Rectal smooth muscle tissue (tissue), 1 donor: ENCODE measurements around the gene MRPS33.
"Not testable (repeated sequence)": the region's sequence is repeated elsewhere in the genome, so short reads cannot be mapped to it uniquely, and the experiment has no call there.

ENCODE experiments used
- H3K27ac ChIP-seq: one replicate; pipeline ENCODE4 v1.7.0; 2013; ENCODE audit warnings: low read depth, low read length, inconsistent platforms
- H3K27me3 ChIP-seq: one replicate; pipeline ENCODE4 v1.7.0; 2013; ENCODE audit warnings: low read length; ENCODE audit not compliant: control insufficient read depth, insufficient read depth
- H3K36me3 ChIP-seq: one replicate; pipeline ENCODE4 v1.7.0; 2013; ENCODE audit warnings: low read length; ENCODE audit not compliant: control insufficient read depth, insufficient read depth
- H3K4me1 ChIP-seq: one replicate; pipeline ENCODE4 v1.7.0; 2013; ENCODE audit warnings: low read length; ENCODE audit not compliant: control insufficient read depth, insufficient read depth
- H3K4me3 ChIP-seq: one replicate; pipeline ENCODE4 v1.7.0; 2013; ENCODE audit warnings: low read length
- H3K9ac ChIP-seq: one replicate; pipeline ENCODE4 v1.7.0; 2013; ENCODE audit warnings: low read length

MRPS33 gene

DNA sequence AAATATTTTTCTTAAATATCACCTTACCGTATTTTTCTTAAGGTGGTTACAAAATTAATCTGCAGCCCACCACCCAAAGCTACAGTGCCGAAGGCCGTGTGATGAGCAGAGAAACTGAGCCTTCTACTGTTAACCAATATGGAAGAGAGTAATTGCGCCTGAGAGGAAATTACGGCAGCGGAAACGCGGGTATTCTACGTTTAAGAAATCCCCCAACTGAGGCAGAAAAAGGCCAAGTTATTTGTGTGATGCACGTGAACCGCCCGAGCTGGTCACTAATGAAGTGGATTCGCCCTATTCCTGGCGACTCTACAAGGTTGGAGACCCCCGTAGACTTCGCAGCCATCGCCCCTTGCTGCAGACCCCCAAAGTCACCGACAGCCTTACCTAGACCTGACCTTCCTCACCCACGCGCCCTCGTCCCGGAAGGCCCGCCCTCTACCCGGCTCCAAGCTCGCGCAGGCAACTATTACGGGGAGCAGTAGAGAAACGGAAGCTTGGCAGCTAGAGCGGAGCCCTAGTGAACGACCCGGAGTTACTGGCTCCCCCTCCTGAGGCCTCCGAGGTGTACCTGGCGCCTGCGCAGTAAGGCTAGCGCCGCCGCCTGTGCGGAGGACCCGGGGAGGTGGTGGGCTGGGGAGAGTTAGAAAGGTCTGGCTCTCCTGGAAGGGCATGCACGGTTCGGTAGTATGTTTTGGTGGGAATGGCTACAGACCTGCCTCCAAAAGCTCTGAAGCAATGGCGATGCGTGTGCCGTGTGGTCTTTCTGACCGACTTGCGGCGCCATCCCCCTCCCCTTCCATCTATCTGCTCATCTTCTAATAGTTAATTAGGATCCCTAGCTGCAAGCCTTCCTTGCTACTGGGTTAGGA, at the start of gene MRPS33:
Gene MRPS33 (minus strand): TSS at position 429 of the 872 bp plus-strand sequence. CDS start 4,319 bp downstream, outside the sequence.
- H3K4me1 ChIP-seq, result peaks cover 8% of the 10 kb centered on the region
- peak within 1 kb of the TSS; percentile 90 for H3K4me3 ChIP-seq
- no peaks in the 10 kb centered on the region for H3K27me3 ChIP-seq
- peak within 1 kb of the TSS; percentile 82 for H3K9ac ChIP-seq
- no peaks in the 10 kb centered on the region for H3K36me3 ChIP-seq
- H3K27ac ChIP-seq, result peak within 1 kb of the TSS; percentile 88

DNA sequence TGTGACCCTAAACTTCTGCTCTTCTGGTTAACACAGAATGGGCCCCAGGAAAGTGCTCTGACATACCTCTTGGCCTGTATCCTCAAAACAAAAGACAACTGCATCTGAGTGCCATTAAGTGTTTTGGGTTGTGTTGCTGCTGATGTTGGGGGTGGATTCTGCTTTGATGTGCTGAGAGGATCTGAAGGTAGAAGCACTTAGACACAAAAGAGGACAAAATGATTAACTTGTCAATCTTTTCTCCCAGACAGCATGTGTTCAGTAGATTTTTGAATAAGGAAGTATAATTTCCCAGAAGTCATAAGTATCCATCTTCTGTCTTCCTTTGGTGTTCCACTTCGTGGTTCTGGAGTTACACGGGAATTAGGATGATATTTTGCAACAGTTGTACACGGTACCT, 43.0 kb upstream of the MRPS33 start:
- no peaks in the 10 kb centered on the region for H3K27me3 ChIP-seq
- no peaks in the 10 kb centered on the region for H3K36me3 ChIP-seq
- no peak overlapping the region for H3K4me3 ChIP-seq
- no peak overlapping the region for H3K27ac ChIP-seq
- H3K9ac ChIP-seq, result no peak overlapping the region
- H3K4me1 ChIP-seq, result no peaks in the 10 kb centered on the region

DNA sequence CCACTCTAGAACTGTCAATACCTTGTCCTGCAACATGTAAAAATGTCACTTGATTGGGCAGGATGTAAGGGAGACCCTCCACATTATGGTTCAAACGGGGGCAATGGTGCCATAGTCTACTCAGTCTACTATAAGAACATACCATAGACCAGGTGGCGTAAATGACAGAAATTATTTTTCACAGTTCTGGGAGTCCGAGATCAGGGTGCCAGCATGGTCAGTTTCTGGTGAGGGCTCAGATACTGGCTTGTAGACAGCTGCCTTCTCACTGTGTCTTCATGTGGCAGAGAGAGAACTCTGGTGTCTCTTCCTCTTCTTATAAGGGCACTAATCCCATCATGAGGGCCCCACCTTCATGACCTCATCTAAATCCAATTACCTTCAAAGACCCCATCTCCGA, 40.4 kb upstream of the MRPS33 start:
- Histone ChIP-seq H3K4me1 (no peaks in the 10 kb centered on the region), H3K9ac (no peak overlapping the region), H3K27ac (no peak overlapping the region), H3K4me3 (no peak overlapping the region), H3K27me3 (no peaks in the 10 kb centered on the region), H3K36me3 (no peaks in the 10 kb centered on the region)

DNA sequence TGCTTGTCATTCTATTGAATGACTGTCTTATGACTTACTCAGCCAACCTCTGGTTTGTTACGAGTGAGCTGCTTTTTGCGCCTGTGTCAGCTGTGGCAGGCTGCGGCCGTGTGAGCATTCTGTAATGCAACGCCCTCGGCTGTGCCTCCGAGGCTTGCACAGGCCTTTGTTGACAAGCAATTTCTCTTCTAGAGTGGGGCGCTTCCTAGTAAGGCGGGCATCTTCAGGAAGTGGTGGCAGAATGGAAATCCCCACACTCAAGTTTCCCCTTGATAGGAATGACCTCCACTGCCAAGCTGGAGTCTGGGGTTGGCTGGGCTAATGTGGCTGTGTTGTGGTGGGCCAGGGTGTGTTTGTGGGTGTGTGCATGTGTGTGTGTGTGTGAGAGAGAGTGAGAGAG, 38.9 kb upstream of the MRPS33 start:
- no peaks in the 10 kb centered on the region for H3K36me3 ChIP-seq
- no peak overlapping the region for H3K27ac ChIP-seq
- H3K9ac ChIP-seq, result no peak overlapping the region
- no peaks in the 10 kb centered on the region for H3K27me3 ChIP-seq
- H3K4me3 ChIP-seq, result no peak overlapping the region
- no peaks in the 10 kb centered on the region for H3K4me1 ChIP-seq

DNA sequence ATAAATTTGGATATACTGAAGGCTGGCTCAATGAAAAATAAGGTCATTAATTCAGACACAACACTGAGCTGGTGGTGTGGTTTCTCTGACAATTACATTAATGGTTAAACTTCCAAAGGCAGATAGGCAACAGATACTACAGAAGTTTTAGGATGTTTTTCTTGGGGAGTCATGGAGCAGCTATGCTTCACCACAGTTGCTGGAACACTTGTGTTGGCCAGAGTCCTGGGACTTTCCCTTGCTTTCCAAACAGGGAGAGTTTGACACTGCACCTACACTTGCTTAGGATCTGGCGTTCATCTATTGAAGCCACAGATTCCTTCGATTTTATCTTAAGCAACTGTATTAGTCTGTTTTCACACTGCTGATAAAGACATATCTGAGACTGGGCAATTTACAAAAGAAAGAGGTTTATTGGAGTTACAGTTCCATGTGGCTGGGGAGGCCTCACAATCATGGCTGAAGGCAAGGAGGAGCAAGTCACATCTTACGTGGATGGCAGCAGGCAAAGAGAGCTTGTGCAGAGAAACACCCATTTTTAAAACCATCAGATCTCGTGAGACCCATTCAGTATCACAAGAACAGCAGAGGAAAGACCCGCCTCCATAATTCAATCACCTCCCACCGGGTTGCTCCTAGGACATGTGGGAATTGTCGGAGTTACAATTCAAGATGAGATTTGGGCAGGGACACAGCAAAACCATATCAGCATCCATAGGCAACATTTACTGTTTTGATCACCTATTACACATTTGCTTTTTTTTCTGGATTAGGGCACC, 31.3 kb upstream of the MRPS33 start:
- Histone ChIP-seq H3K9ac (no peak overlapping the region), H3K27me3 (no peaks in the 10 kb centered on the region), H3K27ac (no peak overlapping the region), H3K36me3 (no peaks in the 10 kb centered on the region), H3K4me1 (no peaks in the 10 kb centered on the region), H3K4me3 (no peak overlapping the region)

DNA sequence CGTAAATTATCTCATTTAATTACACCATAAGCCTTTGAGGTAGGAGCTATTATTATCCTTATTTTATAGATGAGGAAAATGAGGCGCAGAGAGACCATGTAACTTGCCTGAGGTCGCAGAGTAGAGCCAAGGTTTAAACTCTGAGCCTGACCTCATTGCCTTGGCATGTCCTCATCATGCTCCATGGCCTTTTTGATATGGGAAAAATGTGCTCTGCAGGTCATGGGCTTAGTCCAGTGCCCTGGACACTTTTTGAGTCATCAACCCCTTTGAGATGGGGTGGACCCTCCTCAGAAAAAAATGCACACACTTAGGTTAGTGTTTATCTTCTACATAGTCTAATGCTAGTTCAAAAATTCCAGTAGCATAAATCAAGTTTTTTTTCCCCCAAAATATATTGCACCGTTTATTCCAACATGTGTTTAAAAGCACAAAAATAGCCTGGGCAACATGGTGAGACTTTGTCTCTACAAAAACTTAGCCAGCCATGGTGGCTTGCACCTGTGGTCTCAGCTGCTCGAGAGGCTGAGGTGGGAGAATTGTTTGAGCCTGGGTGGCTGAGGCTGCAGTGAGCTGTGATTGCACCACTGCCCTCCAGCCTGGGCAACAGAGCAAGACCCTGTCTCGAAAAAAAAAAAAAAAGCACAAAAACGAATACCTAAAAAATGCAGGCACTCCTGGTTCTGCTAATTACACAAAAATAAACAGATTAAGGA, 30.5 kb upstream of the MRPS33 start:
- H3K27me3 ChIP-seq, result no peaks in the 10 kb centered on the region
- no peak overlapping the region for H3K27ac ChIP-seq
- no peaks in the 10 kb centered on the region for H3K4me1 ChIP-seq
- no peak overlapping the region for H3K9ac ChIP-seq
- H3K4me3 ChIP-seq, result no peak overlapping the region
- H3K36me3 ChIP-seq, result no peaks in the 10 kb centered on the region

DNA sequence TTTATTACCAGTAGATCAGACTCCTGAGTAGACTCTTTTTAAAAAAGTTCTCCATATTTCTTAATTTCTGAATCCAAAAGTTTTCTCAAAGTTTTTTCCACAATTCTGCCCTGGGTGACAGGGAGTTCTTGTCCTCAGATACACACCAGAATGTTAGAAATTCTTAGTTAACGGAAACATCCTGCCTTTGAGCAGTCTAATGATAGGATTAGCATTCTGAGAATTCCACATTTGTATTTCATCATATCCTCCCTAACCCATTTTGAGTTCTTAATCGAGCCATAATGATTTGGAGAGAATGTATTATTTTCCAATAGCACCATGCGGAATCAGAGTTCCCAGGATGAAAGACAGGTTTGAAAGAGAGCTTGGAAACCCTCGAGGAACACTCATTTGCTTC, 28.9 kb upstream of the MRPS33 start:
- Histone ChIP-seq H3K27me3 (no peaks in the 10 kb centered on the region), H3K36me3 (no peaks in the 10 kb centered on the region), H3K27ac (no peak overlapping the region), H3K9ac (no peak overlapping the region), H3K4me1 (no peaks in the 10 kb centered on the region), H3K4me3 (no peak overlapping the region)

DNA sequence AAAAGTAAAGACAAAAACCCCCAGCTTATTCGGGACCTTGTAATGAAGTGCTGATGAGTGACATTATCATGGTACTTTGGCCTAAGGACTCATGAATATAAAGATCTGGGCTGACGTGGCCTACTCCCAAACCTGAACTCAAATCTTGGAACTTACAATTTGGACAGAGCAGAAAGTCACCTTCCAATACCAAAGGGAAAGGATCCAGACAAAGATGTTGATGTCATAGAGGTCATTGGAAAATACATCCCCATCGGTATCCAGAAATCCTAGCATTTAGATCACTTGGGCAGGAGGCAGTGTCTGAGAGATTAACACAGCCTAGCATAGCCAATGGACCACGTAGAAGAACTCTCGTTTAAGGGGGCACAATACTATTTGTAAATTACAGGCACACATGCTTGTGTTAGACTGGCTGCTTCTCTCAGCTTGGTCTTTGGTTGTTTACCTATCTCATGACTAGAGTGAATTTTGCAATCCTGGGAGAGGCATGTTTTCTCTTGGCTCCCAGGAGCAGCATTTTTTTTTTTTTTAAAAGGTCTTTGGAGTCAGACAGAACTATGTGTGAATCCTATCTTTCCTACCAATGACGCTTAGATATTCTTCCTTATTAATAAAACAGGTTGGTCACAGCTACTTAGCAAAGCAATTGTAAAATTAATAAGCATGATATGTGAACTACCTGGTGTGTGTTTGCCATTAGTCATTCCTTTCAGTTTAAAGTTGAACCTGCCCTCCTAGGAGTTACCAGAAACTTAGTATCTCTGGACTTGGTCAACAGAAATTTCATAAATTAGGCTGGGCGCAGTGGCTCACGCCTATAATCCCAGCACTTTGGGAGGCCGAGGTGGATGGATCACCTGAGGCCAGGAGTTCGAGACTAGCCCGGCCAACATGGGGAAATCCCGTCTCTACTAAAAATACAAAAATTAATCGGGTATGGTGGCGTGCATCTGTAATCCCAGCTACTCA, 27.8 kb upstream of the MRPS33 start:
- Histone ChIP-seq H3K27ac (no peak overlapping the region), H3K9ac (no peak overlapping the region), H3K36me3 (no peaks in the 10 kb centered on the region), H3K4me1 (no peaks in the 10 kb centered on the region), H3K4me3 (no peak overlapping the region), H3K27me3 (no peaks in the 10 kb centered on the region)

DNA sequence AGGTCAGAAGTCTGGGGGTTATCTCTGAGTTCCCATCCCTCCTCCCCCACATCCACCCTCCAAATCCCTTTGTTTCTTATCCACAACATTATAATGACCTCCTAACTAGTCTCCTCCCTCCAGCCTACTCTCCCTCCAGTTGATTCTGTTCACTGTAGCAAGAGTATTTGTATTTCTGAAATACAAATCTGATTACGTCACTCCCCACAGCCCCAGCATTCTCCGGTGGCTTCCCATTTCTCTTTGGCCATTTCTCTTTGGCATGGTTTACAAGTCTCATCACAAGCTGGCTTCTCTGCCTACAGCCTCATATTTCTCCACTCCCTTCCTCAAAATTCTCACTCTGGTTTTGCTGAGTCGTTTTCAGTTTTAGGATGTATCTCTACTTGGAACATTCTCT, 24.6 kb upstream of the MRPS33 start:
- no peak overlapping the region for H3K4me3 ChIP-seq
- no peaks in the 10 kb centered on the region for H3K4me1 ChIP-seq
- H3K27ac ChIP-seq, result no peak overlapping the region
- no peaks in the 10 kb centered on the region for H3K27me3 ChIP-seq
- no peaks in the 10 kb centered on the region for H3K36me3 ChIP-seq
- H3K9ac ChIP-seq, result no peak overlapping the region

DNA sequence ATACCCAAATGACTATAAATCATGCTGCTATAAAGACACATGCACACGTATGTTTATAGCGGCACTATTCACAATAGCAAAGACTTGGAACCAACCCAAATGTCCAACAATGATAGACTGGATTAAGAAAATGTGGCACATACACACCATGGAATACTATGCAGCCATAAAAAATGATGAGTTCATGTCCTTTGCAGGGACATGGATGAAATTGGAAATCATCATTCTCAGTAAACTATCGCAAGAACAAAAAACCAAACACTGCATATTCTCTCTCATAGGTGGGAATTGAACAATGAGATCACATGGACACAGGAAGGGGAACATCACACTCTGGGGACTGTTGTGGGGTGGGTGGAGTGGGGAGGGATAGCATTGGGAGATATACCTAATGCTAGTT, 23.3 kb upstream of the MRPS33 start:
- H3K4me1 ChIP-seq, H3K36me3 ChIP-seq, H3K4me3 ChIP-seq, H3K27ac ChIP-seq, H3K9ac ChIP-seq, H3K27me3 ChIP-seq: not testable (repeated sequence)

DNA sequence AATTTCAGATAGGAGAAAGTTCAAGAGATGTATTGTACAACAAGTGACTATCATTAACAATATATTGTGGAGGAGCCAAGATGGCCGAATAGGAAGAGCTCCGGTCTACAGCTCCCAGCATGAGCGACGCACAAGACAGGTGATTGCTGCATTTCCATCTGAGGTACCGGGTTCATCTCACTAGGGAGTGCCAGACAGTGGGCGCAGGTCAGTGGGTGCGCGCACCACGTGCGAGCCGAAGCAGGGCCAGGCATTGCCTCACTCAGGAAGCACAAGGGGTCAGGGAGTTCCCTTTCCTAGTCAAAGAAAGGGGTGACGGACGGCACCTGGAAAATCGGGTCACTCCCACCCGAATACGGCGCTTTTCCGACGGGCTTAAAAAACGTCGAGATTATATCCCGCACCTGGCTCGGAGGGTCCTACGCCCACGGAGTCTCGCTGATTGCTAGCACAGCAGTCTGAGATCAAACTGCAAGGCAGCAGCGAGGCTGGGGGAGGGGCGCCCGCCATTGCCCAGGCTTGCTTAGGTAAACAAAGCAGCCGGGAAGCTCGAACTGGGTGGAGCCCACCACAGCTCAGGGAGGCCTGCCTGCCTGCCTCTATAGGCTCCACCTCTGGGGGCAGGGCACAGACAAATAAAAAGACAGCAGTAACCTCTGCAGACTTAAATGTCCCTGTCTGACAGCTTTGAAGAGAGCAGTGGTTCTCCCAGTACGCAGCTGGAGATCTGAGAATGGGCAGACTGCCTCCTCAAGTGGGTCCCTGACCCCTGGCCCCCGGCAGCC, 18.0 kb upstream of the MRPS33 start:
- H3K27me3 ChIP-seq, H3K27ac ChIP-seq, H3K4me3 ChIP-seq, H3K4me1 ChIP-seq, H3K36me3 ChIP-seq, H3K9ac ChIP-seq: not testable (repeated sequence)
